SK-N-SH treated with all-trans-retinoic acid at 6 μM for 48 hours (cell line): ENCODE results near the gene MYH9.
A peak's percentile ranks its signal among the peaks of the same experiment; 100 is the strongest.

Experiments
- ATAC-seq: fragments of 200-7000 bp; cut with Tn5 transposase; 3 replicates; pipeline ENCODE4 v1.9.1; 2020; ENCODE audit warnings: mild to moderate bottlenecking, moderate library complexity
- ARNTL ChIP-seq: fragments of 450-650 bp; formaldehyde crosslinking; IDR thresholded peaks from 2 replicates; pipeline ENCODE4 v1.5.0; 2020; ENCODE audit warnings: low read depth, mild to moderate bottlenecking, moderate library complexity, borderline replicate concordance
- BACH2 ChIP-seq: fragments of 250-450 bp; sonication (Bioruptor Pico); IDR thresholded peaks from 2 replicates; pipeline ENCODE4 v1.9.0; 2021; ENCODE audit warnings: mild to moderate bottlenecking, borderline replicate concordance
- CREB5 ChIP-seq: fragments of 250-450 bp; sonication (Bioruptor Pico); IDR thresholded peaks from 2 replicates; pipeline ENCODE4 v1.5.1; 2020; ENCODE audit warnings: low read depth, mild to moderate bottlenecking, moderate library complexity
- CSDC2 ChIP-seq: fragments of 250-450 bp; sonication (Bioruptor Pico); IDR thresholded peaks from 2 replicates; pipeline ENCODE4 v1.5.0; 2020; ENCODE audit warnings: mild to moderate bottlenecking, moderate library complexity
- ESRRG ChIP-seq: fragments of 250-450 bp; sonication (Bioruptor Pico); IDR thresholded peaks from 2 replicates; pipeline ENCODE4 v1.6.1; 2021; ENCODE audit warnings: mild to moderate bottlenecking
- PATZ1 ChIP-seq: fragments of 250-450 bp; sonication (Bioruptor Pico); IDR thresholded peaks from 2 replicates; pipeline ENCODE4 v1.8.0; 2020; ENCODE audit warnings: mild to moderate bottlenecking, moderate library complexity, borderline replicate concordance
- POU6F1 ChIP-seq: fragments of 250-450 bp; sonication (Bioruptor Pico); IDR thresholded peaks from 2 replicates; pipeline ENCODE4 v1.8.0; 2021; ENCODE audit warnings: low read depth, mild to moderate bottlenecking, moderate library complexity, borderline replicate concordance
- RARB ChIP-seq: fragments of 250-450 bp; sonication (Bioruptor Pico); IDR thresholded peaks from 2 replicates; pipeline ENCODE4 v1.8.0; 2021; ENCODE audit warnings: mild to moderate bottlenecking, moderate library complexity
- TCF4 ChIP-seq: fragments of 250-450 bp; sonication (Bioruptor Pico); IDR thresholded peaks from 2 replicates; pipeline ENCODE4 v1.8.0; 2021; ENCODE audit warnings: mild to moderate bottlenecking, moderate library complexity, borderline replicate concordance
- TSHZ2 ChIP-seq: fragments of 250-450 bp; sonication (Bioruptor Pico); IDR thresholded peaks from 2 replicates; pipeline ENCODE4 v1.5.0; 2020; ENCODE audit warnings: mild to moderate bottlenecking, moderate library complexity
- ZC3H10 ChIP-seq: fragments of 250-450 bp; sonication (Bioruptor Pico); IDR thresholded peaks from 2 replicates; pipeline ENCODE4 v1.5.1; 2021; ENCODE audit warnings: mild to moderate bottlenecking, moderate library complexity
- ZFP3 ChIP-seq: fragments of 250-450 bp; sonication (Bioruptor Pico); IDR thresholded peaks from 2 replicates; pipeline ENCODE4 v1.5.0; 2020; ENCODE audit warnings: mild to moderate bottlenecking, moderate library complexity
- ZFP30 ChIP-seq: fragments of 450-650 bp; formaldehyde crosslinking; IDR thresholded peaks from 2 replicates; pipeline ENCODE4 v1.5.0; 2022; ENCODE audit warnings: mild to moderate bottlenecking, moderate library complexity
- ZNF70 ChIP-seq: fragments of 450-650 bp; formaldehyde crosslinking; IDR thresholded peaks from 2 replicates; pipeline ENCODE4 v1.5.0; 2020; ENCODE audit warnings: mild to moderate bottlenecking, moderate library complexity

MYH9 gene

GRCh38 chr22:36399472-36399778, 11.7 kb upstream of the MYH9 start:
- TF ChIP-seq ARNTL (no peak), CREB5 (CRISPR knock-in tag) (no peak), CSDC2 (no peak), BACH2 (no peak), ZNF70 (no peak), TCF4 (CRISPR knock-in tag) (no peak), ZC3H10 (CRISPR knock-in tag) (no peak), ZFP30 (CRISPR knock-in tag) (no peak), TSHZ2 (CRISPR knock-in tag) (no peak), POU6F1 (no peak), ZFP3 (no peak), PATZ1 (CRISPR knock-in tag) (no peak), RARB (CRISPR knock-in tag) (no peak), ESRRG (CRISPR knock-in tag) (no peak)
- no peak for ATAC-seq

GRCh38 chr22:36398601-36399471, 11.1 kb upstream of the MYH9 start:
- ATAC-seq = peak; percentile 81

More at GRCh38 chr22:36398601-36399471, 11.1 kb upstream of the MYH9 start:
- no peak for TF ChIP-seq TSHZ2 (CRISPR knock-in tag)
